ENCODE data around the gene RAP1GAP2. TPM values are rescaled to one million over a fixed set of nuclear protein-coding genes. Genes with fewer than 3 reads are reported as not detected.

Gene RAP1GAP2
- polyA plus RNA-seq, 1 of the 3 experiments (the other 2 are of a cell fraction) = 22.0 TPM

- 97% methylated on average over 17 of the region's 17 CpGs for WGBS (ENCODE audit: low lambda C conversion rate)
- Histone ChIP-seq H3K4me1 (ENCODE audit: control insufficient read depth in 1 of 2, insufficient read depth in 2 of 2, low read depth in 1 of 2, low read length in 1 of 2) (peaks cover 8 to 20% of the 10 kb centered on the region in 2 experiments; a peak in 3 of 4 replicates), H3K9me3 (no peaks in the 10 kb centered on the region), H4K20me1 (ENCODE audit: insufficient read depth) (peaks cover 27% of the 10 kb centered on the region; the same call in 1 of the 2 replicates), H3K79me2 (ENCODE audit: insufficient read depth) (peaks cover 75% of the 10 kb centered on the region), H3F3A (replicated peaks; ENCODE audit: insufficient read depth) (peaks cover 14% of the 10 kb centered on the region), H3K4me3 (ENCODE audit: low read depth in 2 of 2, low read length in 1 of 2) (no peak overlapping the region), H3K27ac (ENCODE audit: low read depth in 2 of 2, low read length in 1 of 2) (no peak overlapping the region), H3K4me2 (no peak overlapping the region), H3K9ac (no peak overlapping the region), H3K27me3 (ENCODE audit: insufficient read depth) (no peaks in the 10 kb centered on the region), H3K36me3 (replicated peaks in 1 of 2; ENCODE audit: control insufficient read depth in 1 of 2, insufficient read depth in 2 of 2, low read length in 1 of 2) (no peaks in the 10 kb centered on the region), H2AFZ (ENCODE audit: low read depth) (no peak overlapping the region), H3K9me2 (no peaks in the 10 kb centered on the region)
- ChIA-PET POLR2A (no interaction called here), CTCF (interaction anchor here (0.7 to 1.5 kb wide), 3 partner anchors 14 to 46 kb away, joined by 3 read pairs; no protein-coding TSS in a partner anchor)
- TF ChIP-seq USF1 (IDR thresholded peaks at IDR 0.05; ENCODE audit: borderline replicate concordance, low read depth) = no peak
- TF ChIP-seq NRF1 (IDR thresholded peaks at IDR 0.05; ENCODE audit: low read depth, low read length) = no peak
- TF ChIP-seq TCF12 (IDR thresholded peaks at IDR 0.05) = no peak
- no peak for TF ChIP-seq RXRA (IDR thresholded peaks at IDR 0.05; ENCODE audit: borderline replicate concordance, low read depth)
- no peak for TF ChIP-seq USF2 (IDR thresholded peaks at IDR 0.05; ENCODE audit: borderline replicate concordance, low read depth, low read length)
- no peak for TF ChIP-seq RCOR1 (IDR thresholded peaks at IDR 0.05; ENCODE audit: low read length)
- no peak for TF ChIP-seq IRF3 (IDR thresholded peaks at IDR 0.05; ENCODE audit: low read depth, low read length)
- TF ChIP-seq FOXJ3 (CRISPR knock-in tag; IDR thresholded peaks at IDR 0.05) = no peak
- no peak for TF ChIP-seq SIN3A (IDR thresholded peaks at IDR 0.05; ENCODE audit: borderline replicate concordance, low read depth, low read length)
- TF ChIP-seq MXI1 (IDR thresholded peaks at IDR 0.05; ENCODE audit: low read depth, low read length) = no peak
- TF ChIP-seq RAD21 (IDR thresholded peaks at IDR 0.05; ENCODE audit: low read length) = no peak
- no peak for DNase-seq
Measured at GRCh38 chr17:2894782-2895181, 98.5 kb downstream of the RAP1GAP2 start.

GRCh38 chr17:2897605-2898004, 101.4 kb downstream of the RAP1GAP2 start:
- H3K9me3 ChIP-seq = no peaks in the 10 kb centered on the region
- no peak overlapping the region for H3K27ac ChIP-seq (ENCODE audit: low read depth in 2 of 2, low read length in 1 of 2)
- no peak for DNase-seq
- WGBS (ENCODE audit: low lambda C conversion rate) = 94% methylated on average over 10 of the region's 11 CpGs
- TF ChIP-seq IRF3 (IDR thresholded peaks at IDR 0.05; ENCODE audit: low read depth, low read length) = no peak
- no peaks in the 10 kb centered on the region for H3K9me2 ChIP-seq
- peaks cover 30% of the 10 kb centered on the region; the same call in 1 of the 2 replicates for H4K20me1 ChIP-seq (ENCODE audit: insufficient read depth)
- no peaks in the 10 kb centered on the region for H3K36me3 ChIP-seq (replicated peaks in 1 of 2; ENCODE audit: control insufficient read depth in 1 of 2, insufficient read depth in 2 of 2, low read length in 1 of 2)
- peaks cover 6% of the 10 kb centered on the region for H3F3A ChIP-seq (replicated peaks; ENCODE audit: insufficient read depth)
- H3K4me3 ChIP-seq (ENCODE audit: low read depth in 2 of 2, low read length in 1 of 2) = no peak overlapping the region
- ChIA-PET POLR2A (interaction anchor here (0.7 kb wide), 1 partner anchor 107 kb away, joined by 3 read pairs; no protein-coding TSS in a partner anchor), CTCF (interaction anchor here (1.8 to 7.8 kb wide), 3 partner anchors 28 to 115 kb away, joined by 5 to 59 read pairs (median 7); no protein-coding TSS in a partner anchor)
- peaks cover 75% of the 10 kb centered on the region for H3K79me2 ChIP-seq (ENCODE audit: insufficient read depth)
- H2AFZ ChIP-seq (ENCODE audit: low read depth) = no peak overlapping the region
- H3K27me3 ChIP-seq (ENCODE audit: insufficient read depth) = no peaks in the 10 kb centered on the region
- peaks cover 4 to 35% of the 10 kb centered on the region in 2 experiments; a peak in 3 of 4 replicates for H3K4me1 ChIP-seq (ENCODE audit: control insufficient read depth in 1 of 2, insufficient read depth in 2 of 2, low read depth in 1 of 2, low read length in 1 of 2)
- H3K9ac ChIP-seq = no peak overlapping the region
- H3K4me2 ChIP-seq = no peak overlapping the region

All from SK-N-SH (cell line).